GM21576 (cell line): ENCODE data around the gene NPB.
A peak's percentile ranks its signal among the peaks of the same experiment; 100 is the strongest.

Experiments
- ATAC-seq: cut with Tn5 transposase; IDR thresholded peaks from one replicate; pipeline ENCODE4 v1.9.1; 2021; ENCODE audit warnings: mild to moderate bottlenecking, moderate library complexity; ENCODE audit not compliant: unreplicated experiment

NPB gene

DNA sequence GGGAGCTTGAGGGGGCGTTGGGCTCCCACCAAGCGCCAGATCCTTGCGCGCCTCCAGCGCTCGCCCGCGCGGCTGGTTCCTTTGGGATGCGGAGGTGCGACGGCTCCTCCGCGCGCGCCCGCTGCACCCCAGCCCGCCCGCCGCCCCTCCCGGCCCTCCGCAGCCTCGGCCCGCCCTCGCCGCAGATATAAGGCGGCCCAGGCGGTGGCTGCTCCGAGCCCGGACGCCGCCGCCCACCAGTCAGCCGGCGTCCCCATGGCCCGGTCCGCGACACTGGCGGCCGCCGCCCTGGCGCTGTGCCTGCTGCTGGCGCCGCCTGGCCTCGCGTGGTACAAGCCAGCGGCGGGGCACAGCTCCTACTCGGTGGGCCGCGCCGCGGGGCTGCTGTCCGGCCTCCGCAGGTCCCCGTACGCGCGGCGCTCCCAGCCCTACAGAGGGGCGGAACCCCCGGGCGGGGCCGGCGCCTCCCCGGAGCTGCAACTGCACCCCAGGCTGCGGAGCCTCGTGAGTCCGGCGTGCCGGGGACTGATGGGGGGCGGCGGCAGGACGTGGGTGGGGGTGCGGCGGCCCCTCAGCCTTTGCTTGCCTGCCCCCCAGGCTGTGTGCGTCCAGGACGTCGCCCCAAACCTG, at the start of gene NPB:
NPB (plus strand) TSS at position 216 of the 630 bp plus-strand sequence; CDS start at position 256, 40 bp downstream.
- no peak for ATAC-seq

DNA sequence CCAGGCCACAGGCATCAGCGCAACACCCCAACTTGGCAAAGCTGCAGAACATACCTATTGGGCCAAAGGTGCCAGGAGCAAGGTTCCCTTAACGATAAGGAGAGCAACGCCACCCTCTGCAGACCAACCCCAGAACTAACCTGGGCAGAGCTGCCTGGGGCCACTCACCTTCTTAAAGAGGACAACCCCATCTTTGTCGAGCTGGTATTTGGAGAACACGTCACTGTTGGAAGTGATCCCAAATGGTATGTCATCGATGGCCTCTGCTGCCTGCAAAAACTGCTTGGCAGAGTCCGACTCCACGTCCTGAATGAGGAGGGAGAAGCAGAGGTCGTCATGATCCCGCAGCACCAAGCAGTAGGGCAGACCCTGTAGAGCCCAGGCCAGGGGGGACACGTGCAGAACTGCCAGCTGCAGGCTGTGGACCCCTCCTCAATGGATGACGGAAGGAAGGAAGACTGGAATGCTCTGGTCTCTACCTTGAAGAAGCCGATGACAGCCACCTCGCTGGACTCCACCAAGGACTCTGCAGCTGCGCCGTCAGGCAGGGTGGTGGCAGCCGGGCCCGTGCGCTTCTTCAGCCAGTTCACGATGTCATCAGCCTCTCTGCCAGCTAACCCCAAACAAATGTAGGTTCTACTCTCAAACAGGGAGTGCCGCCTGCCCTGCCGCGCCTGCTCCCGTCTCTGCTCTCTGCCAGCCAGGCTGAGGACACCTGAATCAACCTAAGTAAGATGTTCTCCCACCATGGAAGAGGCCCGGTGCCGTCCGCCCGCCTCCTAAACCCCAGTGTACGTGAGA, 46.9 kb upstream of the NPB start:
- ATAC-seq: no peak

DNA sequence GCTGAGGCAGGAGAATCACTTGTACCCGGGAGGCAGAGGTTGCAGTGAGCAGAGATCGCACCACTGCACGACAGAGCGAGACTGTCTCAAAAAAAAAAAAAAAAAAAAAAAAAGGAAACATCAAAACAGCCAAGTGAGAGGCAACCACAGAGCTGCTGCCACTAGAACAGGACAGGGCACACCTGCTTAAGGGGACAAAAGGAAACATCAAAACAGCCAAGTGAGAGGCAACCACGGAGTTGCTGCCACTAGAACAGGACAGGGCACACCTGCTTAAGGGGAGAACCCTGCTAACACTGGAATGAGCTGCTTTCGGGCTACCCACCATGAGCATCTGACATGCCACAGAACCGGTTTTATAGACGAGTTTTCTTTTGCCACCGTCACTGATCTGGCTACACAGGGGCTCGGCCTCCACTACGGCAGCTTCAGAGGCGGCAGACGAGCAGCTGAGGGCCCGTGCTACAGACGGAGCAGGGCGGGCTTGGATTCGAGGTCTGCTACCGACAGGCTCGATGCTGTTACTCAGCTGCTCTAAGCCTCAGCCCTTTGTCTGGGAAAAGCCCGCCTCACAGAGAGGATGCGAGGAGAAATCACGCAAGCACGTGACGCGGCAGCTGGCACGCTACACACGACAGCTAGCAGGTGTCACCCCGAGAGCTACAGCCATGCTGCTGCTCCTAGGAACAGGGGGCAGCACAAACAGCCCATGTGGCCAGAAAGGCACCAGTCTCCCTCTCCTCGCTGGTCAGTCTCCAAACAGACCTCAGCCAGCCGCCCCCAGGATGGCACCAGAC, 43.7 kb upstream of the NPB start:
- ATAC-seq: no peak

DNA sequence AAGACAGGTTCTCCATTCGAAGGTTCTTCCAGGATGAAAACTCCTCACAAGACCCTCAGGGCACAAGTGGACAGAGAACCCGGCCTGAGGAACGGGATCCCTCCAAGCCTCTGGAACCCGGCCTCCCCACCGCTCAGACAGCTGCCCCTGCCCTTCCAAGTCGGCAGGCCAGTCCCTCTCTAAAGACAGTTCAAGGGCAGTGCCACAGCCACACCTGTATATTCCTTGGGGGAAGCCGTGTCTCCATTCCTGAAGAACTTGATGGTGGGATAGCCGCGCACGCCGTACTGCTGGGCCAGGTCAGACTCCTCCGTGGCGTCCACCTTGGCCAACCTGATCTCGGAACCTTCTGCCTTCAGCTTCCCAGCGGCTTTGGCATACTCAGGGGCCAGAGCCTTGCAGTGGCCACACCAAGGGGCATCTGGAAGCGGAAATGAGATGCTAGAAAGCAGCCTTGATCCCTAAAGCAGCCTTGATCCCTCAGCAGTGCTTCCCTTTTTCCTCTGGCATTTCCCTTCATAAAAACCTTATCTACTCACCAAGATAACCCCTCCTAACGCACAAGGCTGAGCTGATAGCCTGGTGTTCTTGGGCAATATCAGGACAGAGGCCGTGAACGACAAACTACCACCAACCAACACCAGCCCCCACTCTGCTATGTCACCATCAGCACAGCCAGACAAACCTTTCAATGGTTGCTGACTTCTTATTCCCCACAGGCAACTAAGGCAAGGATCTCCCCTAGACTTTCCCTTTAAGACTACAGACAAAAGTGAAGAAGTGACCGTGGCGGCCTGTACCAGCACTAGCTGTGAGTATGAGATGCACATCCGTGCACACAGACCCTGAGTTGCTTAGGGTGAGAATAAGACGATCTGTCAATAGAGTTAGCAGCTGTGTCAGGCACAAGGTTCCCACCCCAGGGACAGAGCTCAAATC, 42.8 kb upstream of the NPB start:
- ATAC-seq: no peak

DNA sequence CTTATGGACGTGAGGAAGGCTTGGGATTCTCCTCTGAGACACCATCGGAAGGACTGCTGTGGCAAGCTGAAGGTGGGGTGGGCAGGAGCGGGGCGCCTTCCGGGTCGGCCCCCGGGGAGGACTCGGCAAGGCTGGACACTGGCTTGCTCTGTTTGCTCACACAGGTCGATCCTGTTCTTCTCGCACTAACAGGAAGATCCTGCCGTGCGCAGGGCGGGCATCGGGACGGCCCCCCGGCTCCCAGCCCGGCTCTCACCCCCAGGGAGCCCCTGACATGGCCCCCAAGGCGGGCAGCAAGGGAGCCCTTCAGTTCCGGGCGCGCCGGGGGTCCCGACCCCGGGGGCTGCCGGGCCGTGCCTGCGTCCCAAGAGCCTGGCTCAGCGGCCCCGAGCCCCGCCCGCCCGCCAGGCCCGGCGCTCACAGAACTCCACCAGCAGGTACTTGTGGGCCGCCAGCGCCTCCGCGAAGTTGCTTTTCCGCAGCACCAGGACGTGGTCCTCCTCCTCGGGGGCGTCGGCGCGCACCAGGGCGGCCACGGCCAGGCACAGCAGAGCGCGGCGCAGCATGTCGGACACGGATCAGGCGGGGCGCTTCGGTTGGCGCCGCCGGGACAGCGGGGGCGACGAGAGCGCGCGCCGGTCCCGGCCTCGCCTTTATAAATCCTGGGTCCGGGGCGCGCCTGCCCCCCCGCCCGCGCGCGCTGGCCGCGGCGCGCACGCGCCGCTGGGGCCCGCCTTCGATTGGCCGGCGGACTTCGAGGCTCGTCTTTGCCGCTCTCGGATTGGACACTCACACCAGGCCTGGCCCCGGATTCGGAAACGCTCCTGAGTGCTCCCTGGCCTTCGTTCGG, 41.9 kb upstream of the NPB start, which contains the start of gene P4HB:
P4HB (minus strand) TSS at position 630 of the 850 bp plus-strand sequence; CDS start at position 566, 64 bp downstream.
- peak; percentile 2 for ATAC-seq

DNA sequence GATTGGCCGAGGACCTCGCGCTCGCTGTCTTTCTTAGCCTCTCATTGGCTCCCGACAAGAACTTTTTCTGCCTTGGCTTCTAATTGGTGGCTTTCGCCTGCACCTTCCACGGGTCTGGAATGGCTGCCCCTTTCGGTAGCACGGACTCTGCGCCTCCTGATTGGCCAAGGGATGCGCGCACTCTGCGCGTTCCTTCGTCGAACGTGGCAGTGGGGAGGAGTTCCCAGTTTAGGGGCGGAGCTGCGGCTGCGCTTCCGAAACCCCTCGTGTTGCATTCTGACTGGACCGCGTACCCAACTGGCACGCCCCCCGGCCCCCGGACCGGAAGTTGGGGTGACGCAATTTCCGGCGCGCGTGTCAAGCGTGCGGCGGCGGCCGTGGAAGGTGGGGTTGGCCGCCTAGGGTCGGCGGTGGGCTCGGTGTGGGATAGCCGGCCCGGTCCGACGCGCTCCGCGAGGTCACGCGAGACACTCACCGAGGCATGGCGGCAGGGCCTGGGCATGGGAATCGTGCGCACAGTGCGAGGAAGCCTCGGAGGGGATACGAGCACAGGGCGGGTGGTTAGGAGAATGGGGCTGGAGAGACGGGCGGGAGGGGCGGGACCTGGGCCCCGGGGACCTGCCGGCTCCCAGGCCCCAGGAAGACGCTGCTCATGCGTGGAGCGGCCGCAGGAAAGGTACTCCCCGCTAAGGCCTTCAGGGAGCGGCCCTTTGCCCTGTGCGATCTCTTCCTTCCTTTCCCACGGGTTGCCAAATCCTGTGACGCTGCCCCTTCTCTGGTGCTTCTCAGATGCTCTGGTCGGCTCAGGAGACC, 41.1 kb upstream of the NPB start:
- peak; percentile 75 for ATAC-seq

DNA sequence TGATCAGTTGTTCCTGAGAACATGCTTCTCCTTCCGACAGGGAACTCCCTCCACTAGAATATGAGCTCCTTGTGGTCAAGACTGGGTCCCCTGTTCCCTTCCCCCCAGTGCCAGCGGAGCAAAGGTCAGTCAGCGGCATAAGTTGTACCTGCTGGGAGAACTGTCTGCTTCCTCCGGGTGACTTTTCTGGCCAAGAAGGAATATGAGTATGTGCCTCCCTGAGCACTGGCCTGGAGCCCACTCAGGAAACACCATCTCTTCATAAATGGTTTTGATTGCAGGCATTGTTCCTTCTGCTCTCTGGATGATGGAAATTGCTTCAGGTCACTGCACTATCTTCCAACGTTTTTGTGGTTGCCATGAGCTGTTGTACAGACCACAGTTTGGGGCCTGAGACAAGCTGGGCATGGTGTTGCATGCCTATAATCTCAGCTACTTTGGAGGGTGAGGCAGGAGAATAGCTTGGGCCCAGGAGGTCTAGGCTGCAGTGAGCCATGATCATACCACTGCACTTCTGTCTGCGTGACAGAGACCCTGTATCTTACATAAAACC, 38.8 kb upstream of the NPB start:
- no peak for ATAC-seq

DNA sequence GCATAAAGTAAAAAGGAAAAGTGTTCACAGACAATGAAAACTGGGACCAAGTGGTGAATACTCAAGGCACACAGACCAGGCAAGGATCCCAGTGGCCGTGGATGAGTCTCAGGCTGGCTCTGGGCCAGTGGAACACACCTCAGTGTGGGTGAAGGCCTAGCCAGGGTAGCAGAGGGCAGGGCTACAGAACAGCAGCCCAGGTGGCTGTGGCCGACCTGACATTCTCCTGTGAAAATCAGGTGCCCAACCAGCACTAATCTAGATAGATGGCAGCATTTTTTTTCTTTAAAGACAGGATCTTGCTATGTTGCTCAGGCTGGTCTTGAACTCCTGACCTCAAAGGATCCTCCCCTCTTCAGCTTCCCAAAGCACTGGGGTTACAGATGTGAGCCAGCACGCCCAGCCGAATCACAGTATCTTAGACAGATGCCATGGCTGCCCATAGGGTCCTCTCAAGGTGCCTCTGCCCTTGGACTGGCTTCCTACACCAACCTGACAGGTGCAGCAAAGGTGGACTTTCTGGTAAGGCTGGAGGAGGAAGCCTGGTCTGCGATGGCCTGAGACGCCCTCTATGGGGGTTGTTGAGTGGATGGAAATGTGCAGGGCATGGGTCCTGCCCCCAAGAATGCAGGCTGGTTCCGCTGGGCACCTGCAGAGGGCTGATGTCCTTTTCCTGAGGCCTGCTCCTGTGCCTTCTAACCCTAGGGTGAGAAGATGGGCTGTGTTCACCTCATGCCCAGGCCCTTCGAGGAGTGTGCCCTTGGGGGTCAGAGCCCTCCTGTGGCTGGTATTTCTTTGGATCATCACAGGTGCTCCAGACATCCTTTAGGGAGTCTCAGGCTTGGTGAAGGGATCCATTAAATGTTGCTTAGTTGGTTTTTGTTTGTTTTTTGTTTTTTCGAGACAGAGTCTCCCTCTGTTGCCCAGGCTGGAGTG, 37.9 kb upstream of the NPB start:
- no peak for ATAC-seq

DNA sequence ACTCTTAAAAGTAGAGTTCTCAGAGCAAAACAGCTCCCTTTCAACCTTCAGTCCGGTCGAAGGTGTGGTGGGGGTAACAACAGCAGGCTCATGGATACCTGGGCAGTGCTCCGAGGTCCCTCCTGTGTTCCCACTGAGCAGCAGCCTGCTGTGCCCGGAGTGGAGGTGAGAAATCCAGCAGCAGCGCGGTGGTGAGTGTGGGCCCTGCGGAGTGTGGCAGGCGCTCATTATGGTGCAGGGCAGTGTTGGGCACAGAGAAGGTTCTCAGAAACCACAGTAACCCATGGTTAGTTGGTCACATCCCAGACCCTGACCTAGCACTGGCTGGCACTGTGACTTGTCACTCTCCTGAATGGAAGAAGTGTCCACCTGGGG, 36.7 kb upstream of the NPB start:
- ATAC-seq: no peak

DNA sequence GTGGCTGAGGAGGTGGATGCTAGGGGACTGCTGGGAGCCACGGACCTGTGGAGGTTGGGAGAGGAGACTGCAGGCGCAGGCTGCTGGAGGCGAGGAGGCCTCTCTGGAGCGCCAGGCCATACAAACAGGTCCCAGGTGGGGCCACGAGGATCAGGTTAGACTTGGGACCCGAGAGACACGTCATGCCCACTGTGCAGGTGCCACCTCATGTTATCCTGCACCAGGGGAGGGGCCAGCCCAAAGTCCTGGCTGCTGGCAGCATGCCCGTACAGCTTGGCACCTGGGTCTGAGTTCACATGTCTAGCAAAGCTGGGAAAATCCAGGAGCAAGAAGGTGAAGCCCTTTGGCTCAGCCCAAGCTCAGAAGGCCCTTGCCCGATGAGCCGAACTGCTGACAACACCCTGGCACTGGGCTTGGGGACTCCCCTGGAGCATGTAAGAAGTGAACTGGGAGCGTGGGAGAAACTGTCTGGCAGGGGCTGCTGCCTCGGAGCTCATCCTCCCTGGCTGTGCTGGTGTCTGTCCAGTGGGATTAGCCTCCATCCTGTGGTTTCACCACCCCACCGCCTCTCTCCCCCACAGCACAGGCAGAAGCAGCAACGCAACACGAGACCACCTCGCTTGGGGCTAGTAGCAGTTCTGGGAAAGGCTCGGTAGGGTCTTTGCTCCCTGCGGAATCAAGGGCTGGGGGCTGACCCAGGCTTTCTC, 36.2 kb upstream of the NPB start:
- no peak for ATAC-seq

DNA sequence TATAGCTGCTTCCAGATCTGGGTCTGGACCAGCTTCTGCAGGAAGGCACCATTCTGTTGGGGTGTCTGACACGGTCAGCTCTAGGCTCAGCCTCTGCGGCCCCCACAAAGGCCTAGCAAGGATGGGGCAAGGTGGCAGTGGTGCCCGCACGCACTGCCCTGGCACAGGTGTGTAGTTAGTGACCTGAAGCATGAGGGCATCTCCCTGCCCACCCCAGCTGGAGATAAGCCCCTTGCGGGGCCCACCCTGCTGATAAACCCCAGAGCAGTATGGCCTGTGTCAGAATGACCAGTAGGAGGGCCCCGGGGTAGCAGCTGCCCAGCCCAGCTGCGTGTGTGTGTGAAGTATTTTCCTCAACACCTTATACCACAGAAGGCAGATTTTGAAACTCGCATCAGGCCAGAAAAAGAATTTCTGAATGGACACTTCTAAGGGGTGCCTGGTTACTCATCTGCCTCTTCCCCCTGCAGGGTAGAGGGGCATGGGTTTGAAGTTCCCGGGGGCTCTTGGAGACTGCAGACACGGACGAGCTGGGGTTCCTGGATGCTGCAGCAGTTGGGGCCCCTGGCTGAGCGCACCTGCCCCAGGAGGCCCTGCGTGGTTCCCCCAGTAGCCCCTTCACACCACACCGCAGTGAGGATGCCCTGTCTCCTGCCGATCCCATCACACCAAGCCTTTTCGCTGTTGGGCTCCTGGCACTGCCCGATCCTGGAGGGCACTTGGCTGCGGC, 35.4 kb upstream of the NPB start:
- ATAC-seq: no peak

DNA sequence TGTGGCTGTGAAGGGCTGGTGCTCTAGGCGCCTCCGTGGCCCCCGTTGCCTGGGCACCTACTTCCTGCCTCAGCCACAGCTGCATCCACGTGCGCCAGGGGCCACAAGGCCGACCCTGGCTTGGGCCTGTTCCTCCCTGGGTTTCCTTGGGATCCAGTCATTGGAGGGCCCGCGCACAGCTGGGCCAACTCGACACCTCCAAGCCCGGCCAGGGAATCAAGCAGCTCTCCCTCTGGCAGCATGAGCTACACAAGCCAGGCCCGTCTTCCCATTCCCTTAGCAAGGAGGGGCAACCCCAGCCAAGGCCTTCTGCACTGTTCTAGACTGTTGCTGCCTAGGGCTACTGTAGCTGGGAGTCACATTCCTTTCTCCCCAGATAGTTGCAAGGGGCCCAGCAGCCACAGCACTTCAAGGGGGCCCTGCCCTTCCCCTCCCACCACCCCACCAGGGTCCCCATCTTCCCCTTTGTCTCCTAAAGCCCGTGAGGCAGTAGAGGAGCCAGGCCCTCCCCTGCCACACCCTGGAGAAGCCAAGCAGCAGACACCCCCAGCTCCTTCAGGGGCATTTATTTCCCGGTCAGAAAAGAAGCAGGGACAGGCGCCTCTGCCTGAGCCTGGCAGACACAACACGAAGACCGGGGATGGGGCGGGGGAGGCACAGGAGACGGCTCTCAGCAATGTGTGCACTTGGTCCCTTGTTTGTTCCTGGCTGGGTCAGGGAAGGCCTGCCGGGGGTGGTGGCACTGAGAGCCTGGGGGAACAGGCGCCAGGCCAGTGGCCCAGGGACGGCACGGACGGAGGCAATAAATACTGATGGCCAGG, 34.7 kb upstream of the NPB start:
- ATAC-seq: no peak

DNA sequence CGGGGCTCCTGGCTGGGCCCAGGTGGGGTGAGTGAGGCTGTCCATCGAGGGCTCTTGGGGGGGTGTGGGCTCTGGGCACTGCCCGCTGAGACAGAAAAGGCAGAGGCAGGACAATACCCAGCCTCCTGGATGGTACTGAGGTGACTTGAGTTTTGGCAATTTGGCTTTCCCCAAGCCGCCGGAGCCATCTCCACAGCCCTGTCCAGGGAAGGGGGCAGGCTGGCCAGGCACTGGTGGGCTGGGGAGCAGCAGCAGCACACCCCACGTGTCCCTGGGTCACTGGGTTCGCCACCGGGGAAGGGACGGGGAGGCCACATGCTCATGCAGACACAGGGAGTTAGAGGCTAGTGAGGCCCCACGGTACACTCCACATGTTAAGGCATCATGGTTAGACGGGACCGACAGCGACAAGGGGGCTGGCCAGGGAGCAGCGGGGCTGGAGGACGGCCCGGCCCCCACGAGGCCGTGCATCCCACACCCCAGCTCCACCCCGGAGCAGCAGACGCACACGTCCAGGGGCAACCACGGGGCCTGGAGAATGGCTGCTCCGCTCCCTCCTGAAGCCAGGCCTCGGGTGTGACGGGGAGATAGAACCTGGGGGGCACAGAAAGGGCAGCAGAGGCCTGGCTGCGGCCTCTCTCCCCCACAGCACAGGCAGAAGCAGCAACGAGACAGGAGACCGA, 33.9 kb upstream of the NPB start:
- no peak for ATAC-seq

DNA sequence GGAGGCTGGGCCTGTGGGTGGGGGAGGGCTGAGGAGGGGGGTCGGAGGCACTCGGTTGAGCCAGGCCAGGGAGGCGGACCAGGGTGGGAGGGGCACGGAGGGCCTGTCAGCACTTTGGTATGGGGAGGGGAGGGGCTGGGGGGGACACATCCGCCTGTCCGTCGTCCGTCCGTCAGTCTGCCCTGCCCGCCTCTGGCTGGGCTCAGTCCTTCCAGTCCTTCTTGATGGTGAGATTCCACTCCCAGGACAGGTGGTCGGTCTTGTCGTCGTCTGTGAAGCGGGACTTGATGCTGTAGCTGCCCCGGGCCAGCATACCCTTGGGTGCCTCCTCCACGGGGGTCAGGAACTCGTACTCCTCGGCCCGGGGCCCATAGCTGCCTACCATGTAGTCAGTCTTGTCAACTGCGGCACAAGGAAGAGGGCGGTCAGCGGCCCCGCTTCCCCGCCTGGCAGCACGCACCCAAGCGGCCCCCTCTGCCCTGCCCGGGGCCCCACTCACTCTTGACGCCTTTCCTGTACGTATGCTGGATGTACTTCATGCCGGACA, 33.3 kb upstream of the NPB start:
- no peak for ATAC-seq
